B cell (primary cell): ENCODE measurements around the gene CST6. TPM values are rescaled to one million over a fixed set of nuclear protein-coding genes. Genes with fewer than 3 reads are reported as not detected.

ENCODE experiments used
- ATAC-seq: fragments of 200-7000 bp; cut with Tn5 transposase; one replicate; pipeline ENCODE4 v1.10.0; 2021; ENCODE audit warnings: low read depth, mild to moderate bottlenecking, moderate number of reproducible peaks, moderate library complexity
- CTCF ChIA-PET: fragments of 350-600 bp; sonication (Branson Sonifier 250); formaldehyde crosslinking; loops from one replicate; lab custom pipeline; 2021; ENCODE audit warnings: antibody characterized with exemption, inconsistent platforms; lab: Charles Lee
- POLR2A ChIA-PET: fragments of 350-600 bp; sonication (Branson Sonifier 250); formaldehyde crosslinking; loops from one replicate; lab custom pipeline; 2021; ENCODE audit warnings: antibody characterized with exemption; lab: Charles Lee
- DNase-seq: peaks from one replicate; pipeline ENCODE4 v3.0.0; 2013
- H2AFZ ChIP-seq: 2 replicates; pipeline ENCODE4 v1.6.1; 2012; ENCODE audit warnings: mild to moderate bottlenecking, low read depth, low read length; ENCODE audit not compliant: insufficient read depth, poor library complexity, severe bottlenecking
- H3K27ac ChIP-seq, 2 donors: 1 replicate in 1 of 2; 2 replicates in 1 of 2; pipeline ENCODE4 v1.5.1; 2012 to 2013; ENCODE audit warnings: low read length in 2 of 2, mild to moderate bottlenecking in 2 of 2, moderate library complexity in 1 of 2
- H3K27me3 ChIP-seq, 4 experiments: fragments of 200-600 bp in 1 of 4; sonication (generic) in 1 of 4; replicated peaks in 1 of 4; 1 replicate in 2 of 4; 2 replicates in 2 of 4; pipeline versions ENCODE4 v1.6.1 to v1.7.0; 2013 to 2016; ENCODE audit warnings: low read length in 3 of 4, mild to moderate bottlenecking in 2 of 4, mixed read lengths in 1 of 4, moderate library complexity in 1 of 4; ENCODE audit not compliant: insufficient read depth in 4 of 4, control insufficient read depth in 3 of 4; ENCODE audit errors: control extremely low read depth in 1 of 4
- H3K36me3 ChIP-seq, 2 experiments: replicated peaks in 1 of 2; 1 replicate in 1 of 2; 2 replicates in 1 of 2; pipeline versions ENCODE4 v1.6.1 to v1.7.1; 2013; ENCODE audit warnings: low read length in 1 of 2; ENCODE audit not compliant: insufficient read depth in 2 of 2, control insufficient read depth in 1 of 2; ENCODE audit errors: control extremely low read depth in 1 of 2, extremely low read depth in 1 of 2
- H3K4me1 ChIP-seq, 2 donors: fragments of 200-600 bp in 1 of 2; sonication (generic) in 1 of 2; 1 replicate in 1 of 2; 2 replicates in 1 of 2; pipeline versions ENCODE4 v1.5.1 to v1.6.1; 2013 to 2017; ENCODE audit warnings: low read length in 2 of 2; ENCODE audit not compliant: control insufficient read depth in 2 of 2, insufficient read depth in 2 of 2
- H3K4me2 ChIP-seq: replicated peaks from 2 replicates; pipeline ENCODE3; 2012; ENCODE audit warnings: mild to moderate bottlenecking, low read depth, low read length; ENCODE audit not compliant: poor library complexity, severe bottlenecking
- H3K4me3 ChIP-seq, 5 experiments: fragments of 200-600 bp in 1 of 5; sonication (generic) in 1 of 5; 1 replicate in 3 of 5; 2 replicates in 2 of 5; pipeline versions ENCODE4 v1.5.1 to v1.7.0; 2011 to 2016; ENCODE audit warnings: low read length in 4 of 5, mild to moderate bottlenecking in 4 of 5, low read depth in 2 of 5, control low read depth in 1 of 5, moderate library complexity in 1 of 5; ENCODE audit not compliant: insufficient read depth in 1 of 5; ENCODE audit errors: control extremely low read depth in 1 of 5, extremely low read depth in 1 of 5
- H3K79me2 ChIP-seq: fragments of 200-600 bp; sonication (generic); one replicate; pipeline ENCODE4 v1.6.0; 2016; ENCODE audit warnings: low read length; ENCODE audit not compliant: control insufficient read depth, insufficient read depth
- H3K9ac ChIP-seq: fragments of 200-600 bp; sonication (generic); 2 replicates; pipeline ENCODE4 v1.6.1; 2017; ENCODE audit warnings: mild to moderate bottlenecking, low read length, moderate library complexity
- H3K9me3 ChIP-seq, 3 donors: one replicate each; pipeline versions ENCODE4 v1.6.1 to v1.7.1; 2013; ENCODE audit warnings: low read length in 2 of 3; ENCODE audit not compliant: control insufficient read depth in 2 of 3, insufficient read depth in 1 of 3; ENCODE audit errors: control extremely low read depth in 1 of 3
- H4K20me1 ChIP-seq: 2 replicates; pipeline ENCODE4 v1.6.0; 2012; ENCODE audit warnings: mild to moderate bottlenecking, low read length; ENCODE audit not compliant: insufficient read depth, control insufficient read depth, poor library complexity, severe bottlenecking
- H3K27ac Mint-ChIP-seq: one replicate; pipeline ENCODE4 v1.8.0; 2021; ENCODE audit warnings: mixed read lengths
- H3K27me3 Mint-ChIP-seq: one replicate; pipeline ENCODE4 v1.8.0; 2021; ENCODE audit warnings: mixed read lengths
- H3K4me1 Mint-ChIP-seq: one replicate; pipeline ENCODE4 v1.8.0; 2021; ENCODE audit warnings: mixed read lengths
- H3K4me3 Mint-ChIP-seq: one replicate; pipeline ENCODE4 v1.8.0; 2021; ENCODE audit warnings: mixed read lengths
- H3K9me3 Mint-ChIP-seq: one replicate; pipeline ENCODE4 v1.8.0; 2022; ENCODE audit warnings: mixed read lengths; ENCODE audit not compliant: insufficient read depth
- EZH2 ChIP-seq: IDR thresholded peaks from 2 replicates; pipeline ENCODE4 v1.6.1; 2012; ENCODE audit warnings: borderline replicate concordance, low read depth, mild to moderate bottlenecking, moderate library complexity, low read length; ENCODE audit not compliant: insufficient read depth, poor library complexity, severe bottlenecking
- WGBS: methylation state at CpG from one replicate; pipeline ENCODE4 v1.1.5; 2013; ENCODE audit warnings: missing lambda C conversion rate; ENCODE audit not compliant: insufficient coverage; 5-methylcytosine and 5-hydroxymethylcytosine counted together
- intact Hi-C: fragments of 100-400 bp; cut with micrococcal nuclease; formaldehyde crosslinking; loops from one replicate; pipeline ENCODE4 v1.10.0; 2022
- polyA plus RNA-seq: library from polyadenylated mRNA; depleted of rRNA; stranded (reverse); fragments of >200 nt; gene quantifications from 2 replicates; pipeline ENCODE4 v1.2.3, GENCODE V29; 2012
- total RNA-seq, 2 donors: library from RNA; stranded (reverse); fragments of 120-200 nt in 1 of 2; gene quantifications; 1 replicate in 1 of 2; 2 replicates in 1 of 2; pipeline versions ENCODE4 v1.2.3 to v1.2.4, GENCODE V29; 2013 to 2022
- TF ChIP-seq, protein P1 (sequence below): fragments of 200-600 bp; IDR thresholded peaks from one replicate; pipeline ENCODE4 v1.8.0; 2022; ENCODE audit warnings: antibody characterized with exemption, mild to moderate bottlenecking

CST6 gene
- total and polyA plus RNA-seq, 2 donors (not counting 1 experiment from before 2014, with no cell fraction given), result not detected

DNA sequence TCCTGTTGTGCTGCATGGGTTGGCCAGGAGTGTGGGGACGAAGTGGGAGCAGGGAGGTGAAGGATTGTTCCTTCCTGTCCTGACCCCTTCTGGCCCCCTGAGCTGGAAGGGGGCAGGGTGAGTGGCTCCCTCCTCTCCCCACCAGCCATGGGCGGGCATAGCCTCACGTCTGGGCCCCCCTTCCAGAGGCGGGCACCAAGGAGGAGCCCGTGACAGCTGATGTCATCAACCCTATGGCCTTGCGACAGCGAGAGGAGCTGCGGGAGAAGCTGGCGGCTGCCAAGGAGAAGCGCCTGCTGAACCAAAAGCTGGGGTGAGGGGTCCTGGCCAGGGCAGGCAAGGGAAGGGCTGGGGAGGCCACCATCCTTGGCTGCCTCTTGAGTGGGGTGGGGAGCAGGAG, 46.9 kb upstream of the CST6 start:
- H3K4me3 Mint-ChIP-seq, result no peak overlapping the region
- H3K9ac ChIP-seq, result no peak overlapping the region
- H3K27ac Mint-ChIP-seq, result no peak overlapping the region
- H3K27me3 Mint-ChIP-seq, result no peaks in the 10 kb centered on the region
- H3K9me3 Mint-ChIP-seq, result no peaks in the 10 kb centered on the region
- H3K27ac ChIP-seq, result no peak overlapping the region
- ChIA-PET POLR2A (no interaction called here), CTCF (interaction anchor here (0.8 kb wide), 1 partner anchor 12 kb away, joined by 4 read pairs; no protein-coding TSS in a partner anchor)
- TF ChIP-seq, protein P1, sequence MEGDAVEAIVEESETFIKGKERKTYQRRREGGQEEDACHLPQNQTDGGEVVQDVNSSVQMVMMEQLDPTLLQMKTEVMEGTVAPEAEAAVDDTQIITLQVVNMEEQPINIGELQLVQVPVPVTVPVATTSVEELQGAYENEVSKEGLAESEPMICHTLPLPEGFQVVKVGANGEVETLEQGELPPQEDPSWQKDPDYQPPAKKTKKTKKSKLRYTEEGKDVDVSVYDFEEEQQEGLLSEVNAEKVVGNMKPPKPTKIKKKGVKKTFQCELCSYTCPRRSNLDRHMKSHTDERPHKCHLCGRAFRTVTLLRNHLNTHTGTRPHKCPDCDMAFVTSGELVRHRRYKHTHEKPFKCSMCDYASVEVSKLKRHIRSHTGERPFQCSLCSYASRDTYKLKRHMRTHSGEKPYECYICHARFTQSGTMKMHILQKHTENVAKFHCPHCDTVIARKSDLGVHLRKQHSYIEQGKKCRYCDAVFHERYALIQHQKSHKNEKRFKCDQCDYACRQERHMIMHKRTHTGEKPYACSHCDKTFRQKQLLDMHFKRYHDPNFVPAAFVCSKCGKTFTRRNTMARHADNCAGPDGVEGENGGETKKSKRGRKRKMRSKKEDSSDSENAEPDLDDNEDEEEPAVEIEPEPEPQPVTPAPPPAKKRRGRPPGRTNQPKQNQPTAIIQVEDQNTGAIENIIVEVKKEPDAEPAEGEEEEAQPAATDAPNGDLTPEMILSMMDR, result no peak
- peaks cover 20 to 29% of the 10 kb centered on the region in 2 donors for H3K4me1 ChIP-seq
- H3K9me3 ChIP-seq, result no peaks in the 10 kb centered on the region
- H3K79me2 ChIP-seq, result peaks cover 62% of the 10 kb centered on the region
- H3K4me3 ChIP-seq, result no peak overlapping the region
- no peak overlapping the region for H3K4me2 ChIP-seq
- no peak overlapping the region for H2AFZ ChIP-seq
- DNase-seq, result no peak
- H3K27me3 ChIP-seq, result no peaks in the 10 kb centered on the region
- 95% methylated on average over 9 of the region's 10 CpGs for WGBS
- peaks cover 56% of the 10 kb centered on the region for H4K20me1 ChIP-seq
- peaks cover 34% of the 10 kb centered on the region for H3K4me1 Mint-ChIP-seq
- no peak for ATAC-seq
- peaks cover 10 to 62% of the 10 kb centered on the region in 2 experiments for H3K36me3 ChIP-seq
- intact Hi-C loops, result no loop called here

- H3K36me3 ChIP-seq, result peaks cover 10 to 68% of the 10 kb centered on the region in 2 experiments
- H3K4me2 ChIP-seq, result no peak overlapping the region
- TF ChIP-seq, protein P1, result no peak
- no peak for TF ChIP-seq EZH2
- no peak overlapping the region for H3K4me3 ChIP-seq
- H3K79me2 ChIP-seq, result peaks cover 58% of the 10 kb centered on the region
- no peak overlapping the region for H2AFZ ChIP-seq
- no peak overlapping the region for H3K27ac ChIP-seq
- peaks cover 29% of the 10 kb centered on the region for H3K4me1 Mint-ChIP-seq
- H3K9me3 ChIP-seq, result no peaks in the 10 kb centered on the region
- ATAC-seq (no peak), DNase-seq (no peak)
- no peak overlapping the region for H3K27ac Mint-ChIP-seq
- H3K27me3 Mint-ChIP-seq, result no peaks in the 10 kb centered on the region
- CTCF ChIA-PET, result no interaction called here
- no peak overlapping the region for H3K4me3 Mint-ChIP-seq
- intact Hi-C loops, result no loop called here
- H3K9ac ChIP-seq, result no peak overlapping the region
- H3K27me3 ChIP-seq, result no peaks in the 10 kb centered on the region
- peaks cover 17 to 22% of the 10 kb centered on the region in 2 donors for H3K4me1 ChIP-seq
- no peaks in the 10 kb centered on the region for H3K9me3 Mint-ChIP-seq
- 98% methylated on average over 36 of the region's 36 CpGs for WGBS
- POLR2A ChIA-PET, result no interaction called here
- H4K20me1 ChIP-seq, result peaks cover 61% of the 10 kb centered on the region
Measured at GRCh38 chr11:65965986-65966762, 45.6 kb upstream of the CST6 start.
